Measurements from ENCODE around the gene HELZ.

GRCh38 chr17:67262435-67263117 is 17.6 kb upstream of the HELZ start:
- TF ChIP-seq CTCF (conservative IDR thresholded peaks at IDR 0.05 in 1 of 2, IDR thresholded peaks at IDR 0.05 in 1 of 2; ENCODE audit: low read depth in 1 of 2, low read length in 2 of 2) (no peak), EZH2 (IDR thresholded peaks at IDR 0.05; ENCODE audit: low read length, missing control alignments) (no peak)

Data from fibroblast of lung (primary cell).